Gastroesophageal sphincter (tissue), 3 donors: ENCODE measurements around the gene EMID1.

ENCODE experiments used
- POLR2A ChIP-seq, 2 donors: fragments of 450-650 bp; IDR thresholded peaks; one replicate each; pipeline ENCODE4 v1.6.1; 2017; ENCODE audit warnings: antibody characterized with exemption in 2 of 2, mild to moderate bottlenecking in 2 of 2, moderate library complexity in 1 of 2
- POLR2AphosphoS5 ChIP-seq: sonication (generic); formaldehyde crosslinking; IDR thresholded peaks from one replicate; pipeline ENCODE4 v1.6.1; 2017; ENCODE audit warnings: antibody characterized with exemption
- TF ChIP-seq, protein P1 (sequence below), 4 experiments: fragments of 200-600 bp in 2 of 4; fragments of 450-650 bp in 2 of 4; sonication (generic) in 1 of 4; IDR thresholded peaks; one replicate each; pipeline ENCODE4 v1.5.1; 2017 to 2019; ENCODE audit warnings: antibody characterized with exemption in 4 of 4, mild to moderate bottlenecking in 2 of 4, moderate library complexity in 2 of 4

DNA sequence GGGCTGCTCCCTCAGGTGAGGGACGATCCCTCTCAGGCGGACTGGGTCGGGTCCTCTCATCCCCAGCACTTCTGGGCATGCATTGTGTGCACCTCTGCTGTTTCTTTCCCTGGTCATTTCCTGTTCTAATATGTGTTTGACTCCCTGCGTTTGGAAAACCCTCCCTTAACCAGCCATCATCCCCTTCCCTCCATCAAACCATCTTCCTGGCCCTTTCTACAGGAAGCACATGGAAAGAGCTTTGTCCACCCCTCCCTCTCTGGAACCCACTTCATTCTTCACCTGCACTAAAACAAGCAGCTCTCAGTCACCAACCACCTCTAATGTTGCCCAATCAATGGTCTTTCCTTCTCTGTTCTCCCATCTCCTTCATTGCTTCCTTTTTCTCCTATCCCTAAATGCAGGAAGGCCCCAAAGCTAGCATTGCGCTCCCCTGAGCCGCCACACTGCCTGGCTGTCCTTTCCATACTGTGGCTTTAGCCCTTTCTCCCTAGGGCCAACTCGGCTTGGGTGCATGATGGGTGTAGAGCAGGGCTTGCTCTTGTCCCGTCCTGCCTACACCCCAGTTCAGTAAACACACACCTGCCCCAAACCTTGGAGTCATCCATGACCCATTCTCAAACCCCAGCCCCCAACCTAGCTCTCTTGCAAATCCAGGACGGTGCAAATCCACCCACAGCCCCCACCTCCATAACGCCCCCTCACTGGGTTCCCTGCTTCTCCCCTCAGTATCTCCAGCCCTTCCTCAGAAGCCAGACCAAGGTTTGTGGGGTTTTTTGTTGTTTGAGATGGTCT, 95.3 kb downstream of the EMID1 start:
- TF ChIP-seq POLR2AphosphoS5, result peak; percentile 5
- TF ChIP-seq, protein P1, sequence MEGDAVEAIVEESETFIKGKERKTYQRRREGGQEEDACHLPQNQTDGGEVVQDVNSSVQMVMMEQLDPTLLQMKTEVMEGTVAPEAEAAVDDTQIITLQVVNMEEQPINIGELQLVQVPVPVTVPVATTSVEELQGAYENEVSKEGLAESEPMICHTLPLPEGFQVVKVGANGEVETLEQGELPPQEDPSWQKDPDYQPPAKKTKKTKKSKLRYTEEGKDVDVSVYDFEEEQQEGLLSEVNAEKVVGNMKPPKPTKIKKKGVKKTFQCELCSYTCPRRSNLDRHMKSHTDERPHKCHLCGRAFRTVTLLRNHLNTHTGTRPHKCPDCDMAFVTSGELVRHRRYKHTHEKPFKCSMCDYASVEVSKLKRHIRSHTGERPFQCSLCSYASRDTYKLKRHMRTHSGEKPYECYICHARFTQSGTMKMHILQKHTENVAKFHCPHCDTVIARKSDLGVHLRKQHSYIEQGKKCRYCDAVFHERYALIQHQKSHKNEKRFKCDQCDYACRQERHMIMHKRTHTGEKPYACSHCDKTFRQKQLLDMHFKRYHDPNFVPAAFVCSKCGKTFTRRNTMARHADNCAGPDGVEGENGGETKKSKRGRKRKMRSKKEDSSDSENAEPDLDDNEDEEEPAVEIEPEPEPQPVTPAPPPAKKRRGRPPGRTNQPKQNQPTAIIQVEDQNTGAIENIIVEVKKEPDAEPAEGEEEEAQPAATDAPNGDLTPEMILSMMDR (IDR thresholded peaks at IDR 0.05), result no peak
- no peak for TF ChIP-seq POLR2A (IDR thresholded peaks at IDR 0.05)
